Mesenchymal stem cell (in vitro differentiated cells and primary cell): Measurements from ENCODE around the gene PINLYP.
A peak's percentile ranks its signal among the peaks of the same experiment; 100 is the strongest.

Experiments used
- DNase-seq: peaks from one replicate; pipeline ENCODE4 v3.0.0-alpha.2; 2013
- H2AFZ ChIP-seq: one replicate; pipeline ENCODE4 v1.6.1; 2013; ENCODE audit warnings: low read depth, mild to moderate bottlenecking, control low read depth, inconsistent platforms, low read length, moderate library complexity
- H2AK5ac ChIP-seq: 2 replicates; pipeline ENCODE4 v1.6.1; 2013; ENCODE audit warnings: low read length, moderate library complexity, mild to moderate bottlenecking, inconsistent platforms; ENCODE audit not compliant: severe bottlenecking
- H2BK120ac ChIP-seq: one replicate; pipeline ENCODE4 v1.6.1; 2013; ENCODE audit warnings: low read depth, mild to moderate bottlenecking, inconsistent platforms, low read length, moderate library complexity
- H2BK12ac ChIP-seq, 2 experiments: one replicate each; pipeline ENCODE4 v1.6.1; 2013; ENCODE audit warnings: inconsistent platforms in 2 of 2, low read length in 2 of 2, mild to moderate bottlenecking in 2 of 2, moderate library complexity in 2 of 2, control low read depth in 1 of 2
- H2BK15ac ChIP-seq: one replicate; pipeline ENCODE4 v1.6.1; 2013; ENCODE audit warnings: mild to moderate bottlenecking, low read depth, inconsistent platforms; ENCODE audit not compliant: poor library complexity, severe bottlenecking
- H2BK5ac ChIP-seq: 2 replicates; pipeline ENCODE4 v1.6.1; 2013; ENCODE audit warnings: low read depth, mild to moderate bottlenecking, low read length, control low read depth, inconsistent platforms; ENCODE audit not compliant: poor library complexity, severe bottlenecking
- H3K14ac ChIP-seq, 2 experiments: one replicate each; pipeline ENCODE4 v1.6.1; 2013; ENCODE audit warnings: inconsistent platforms in 2 of 2, low read length in 2 of 2, control low read depth in 1 of 2, mild to moderate bottlenecking in 1 of 2, moderate library complexity in 1 of 2
- H3K18ac ChIP-seq, 2 experiments: one replicate each; pipeline ENCODE4 v1.6.1; 2013; ENCODE audit warnings: inconsistent platforms in 2 of 2, low read length in 2 of 2, control low read depth in 1 of 2, low read depth in 1 of 2, mild to moderate bottlenecking in 1 of 2
- H3K23ac ChIP-seq, 2 experiments: one replicate each; pipeline ENCODE4 v1.6.1; 2013; ENCODE audit warnings: inconsistent platforms in 2 of 2, low read length in 2 of 2, mild to moderate bottlenecking in 2 of 2, moderate library complexity in 2 of 2, control low read depth in 1 of 2
- H3K27ac ChIP-seq: 2 replicates; pipeline ENCODE4 v1.5.1; 2013; ENCODE audit warnings: mild to moderate bottlenecking, moderate library complexity, low read length, control low read depth, inconsistent platforms; ENCODE audit not compliant: poor library complexity, severe bottlenecking
- H3K27me3 ChIP-seq, 2 experiments: 2 replicates each; pipeline versions ENCODE4 v1.6.1 to v1.7.0; 2013; ENCODE audit warnings: low read length in 2 of 2, mild to moderate bottlenecking in 2 of 2, moderate library complexity in 2 of 2, control low read depth in 1 of 2, inconsistent platforms in 1 of 2; ENCODE audit not compliant: control insufficient read depth in 1 of 2, insufficient read depth in 1 of 2
- H3K36me3 ChIP-seq, 2 experiments: 2 replicates each; pipeline versions ENCODE4 v1.6.1 to v1.7.0; 2013; ENCODE audit warnings: low read length in 2 of 2, control low read depth in 1 of 2, inconsistent platforms in 1 of 2, low read depth in 1 of 2, mild to moderate bottlenecking in 1 of 2; ENCODE audit not compliant: insufficient read depth in 2 of 2, control insufficient read depth in 1 of 2
- H3K4ac ChIP-seq, 2 experiments: one replicate each; pipeline ENCODE4 v1.6.1; 2013; ENCODE audit warnings: inconsistent platforms in 2 of 2, low read length in 2 of 2, mild to moderate bottlenecking in 2 of 2, moderate library complexity in 2 of 2, control low read depth in 1 of 2, low read depth in 1 of 2
- H3K4me1 ChIP-seq: 2 replicates; pipeline ENCODE4 v1.6.1; 2013; ENCODE audit warnings: low read depth, low read length, control low read depth; ENCODE audit not compliant: control insufficient read depth, insufficient read depth
- H3K4me2 ChIP-seq: 2 replicates; pipeline ENCODE4 v1.6.1; 2013; ENCODE audit warnings: low read length, mild to moderate bottlenecking, inconsistent platforms; ENCODE audit not compliant: poor library complexity, severe bottlenecking
- H3K4me3 ChIP-seq, 2 experiments: 2 replicates each; pipeline versions ENCODE4 v1.5.1 to v1.7.0; 2013; ENCODE audit warnings: low read length in 2 of 2, mild to moderate bottlenecking in 2 of 2, control low read depth in 1 of 2, low read depth in 1 of 2; ENCODE audit not compliant: insufficient read depth in 1 of 2
- H3K79me1 ChIP-seq: replicated peaks from 2 replicates; pipeline ENCODE4 v1.6.1; 2013; ENCODE audit warnings: mild to moderate bottlenecking, control low read depth, low read length, inconsistent platforms; ENCODE audit not compliant: poor library complexity, severe bottlenecking
- H3K9ac ChIP-seq: 2 replicates; pipeline ENCODE4 v1.7.0; 2013; ENCODE audit warnings: mild to moderate bottlenecking, low read length, moderate library complexity
- H3K9me3 ChIP-seq: 2 replicates; pipeline ENCODE4 v1.7.0; 2013; ENCODE audit warnings: mild to moderate bottlenecking, low read length; ENCODE audit not compliant: control insufficient read depth
- H4K8ac ChIP-seq: one replicate; pipeline ENCODE4 v1.6.1; 2013; ENCODE audit warnings: inconsistent platforms, mild to moderate bottlenecking, low read length, moderate library complexity
- H4K91ac ChIP-seq: one replicate; pipeline ENCODE4 v1.6.1; 2013; ENCODE audit warnings: mild to moderate bottlenecking, low read length, inconsistent platforms
- WGBS: methylation state at CpG from one replicate; pipeline ENCODE4 v1.1.7; 2013; ENCODE audit warnings: mixed read lengths; 5-methylcytosine and 5-hydroxymethylcytosine counted together

PINLYP gene

GRCh38 chr19:43622070-43622469, 46.5 kb downstream of the PINLYP start:
- H3K4me2 ChIP-seq: no peak overlapping the region
- H3K27ac ChIP-seq: no peak overlapping the region
- no peak overlapping the region for H3K14ac ChIP-seq
- H3K79me1 ChIP-seq: peaks cover 20% of the 10 kb centered on the region
- H4K91ac ChIP-seq: no peak overlapping the region
- no peak overlapping the region for H2BK15ac ChIP-seq
- 67% methylated on average over 2 of the region's 4 CpGs for WGBS
- no peak overlapping the region for H2BK120ac ChIP-seq
- H3K4ac ChIP-seq: no peak overlapping the region
- H4K8ac ChIP-seq: no peak overlapping the region
- H3K18ac ChIP-seq: no peak overlapping the region
- H2BK5ac ChIP-seq: no peak overlapping the region
- peaks cover 0 to 43% of the 10 kb centered on the region in 2 experiments for H3K36me3 ChIP-seq
- peaks cover 13% of the 10 kb centered on the region for H3K4me1 ChIP-seq
- H3K23ac ChIP-seq: no peak overlapping the region
- no peak overlapping the region for H3K4me3 ChIP-seq
- no peak for DNase-seq
- no peak overlapping the region for H2AK5ac ChIP-seq
- no peak overlapping the region for H2AFZ ChIP-seq
- no peak overlapping the region for H2BK12ac ChIP-seq
- H3K9ac ChIP-seq: no peak overlapping the region
- no peaks in the 10 kb centered on the region for H3K9me3 ChIP-seq
- H3K27me3 ChIP-seq: peaks cover 0 to 12% of the 10 kb centered on the region in 2 experiments

GRCh38 chr19:43622956-43623355, 47.4 kb downstream of the PINLYP start:
- no peak overlapping the region for H3K9ac ChIP-seq
- no peak overlapping the region for H3K4me2 ChIP-seq
- no peak overlapping the region for H3K14ac ChIP-seq
- H2BK120ac ChIP-seq: no peak overlapping the region
- no peak overlapping the region for H2BK15ac ChIP-seq
- no peak overlapping the region for H4K91ac ChIP-seq
- no peak overlapping the region for H3K23ac ChIP-seq
- peaks cover 22% of the 10 kb centered on the region for H3K79me1 ChIP-seq
- H4K8ac ChIP-seq: no peak overlapping the region
- peaks cover 0 to 45% of the 10 kb centered on the region in 2 experiments for H3K36me3 ChIP-seq
- no peak overlapping the region for H3K27ac ChIP-seq
- H3K4me1 ChIP-seq: peaks cover 13% of the 10 kb centered on the region
- H2BK12ac ChIP-seq: no peak overlapping the region
- no CpG with 5 or more reads among the region's 1 CpG for WGBS
- H3K9me3 ChIP-seq: no peaks in the 10 kb centered on the region
- no peak overlapping the region for H2AFZ ChIP-seq
- no peak overlapping the region for H2AK5ac ChIP-seq
- no peak for DNase-seq
- H3K27me3 ChIP-seq: peaks cover 0 to 14% of the 10 kb centered on the region in 2 experiments
- no peak overlapping the region for H3K4me3 ChIP-seq
- no peak overlapping the region for H3K18ac ChIP-seq
- no peak overlapping the region for H3K4ac ChIP-seq
- no peak overlapping the region for H2BK5ac ChIP-seq

- Histone ChIP-seq H3K9ac (no peak overlapping the region), H4K91ac (no peak overlapping the region), H3K4me2 (no peak overlapping the region), H2BK120ac (no peak overlapping the region), H3K4me1 (peaks cover 9% of the 10 kb centered on the region), H3K14ac (no peak overlapping the region), H3K36me3 (peaks cover 0 to 45% of the 10 kb centered on the region in 2 experiments), H2BK15ac (no peak overlapping the region), H2AFZ (no peak overlapping the region), H2BK12ac (no peak overlapping the region), H3K18ac (no peak overlapping the region), H2BK5ac (no peak overlapping the region), H3K79me1 (peaks cover 24% of the 10 kb centered on the region), H3K27me3 (peaks cover 0 to 14% of the 10 kb centered on the region in 2 experiments), H4K8ac (no peak overlapping the region), H3K4ac (no peak overlapping the region), H3K23ac (no peak overlapping the region), H3K4me3 (no peak overlapping the region), H2AK5ac (no peak overlapping the region), H3K27ac (no peak overlapping the region), H3K9me3 (no peaks in the 10 kb centered on the region)
- 92% methylated on average over 35 of the region's 35 CpGs for WGBS
- no peak for DNase-seq
Measured at GRCh38 chr19:43623889-43624670, 48.5 kb downstream of the PINLYP start.

- no peak overlapping the region for H2BK5ac ChIP-seq
- H2BK15ac ChIP-seq: no peak overlapping the region
- peaks cover 25% of the 10 kb centered on the region for H3K79me1 ChIP-seq
- H3K18ac ChIP-seq: no peak overlapping the region
- H3K23ac ChIP-seq: no peak overlapping the region
- DNase-seq: peak; percentile 37
- H4K91ac ChIP-seq: no peak overlapping the region
- peaks cover 6% of the 10 kb centered on the region for H3K4me1 ChIP-seq
- 20% methylated on average over 30 of the region's 30 CpGs for WGBS
- H3K4me3 ChIP-seq: no peak overlapping the region
- H3K4me2 ChIP-seq: no peak overlapping the region
- no peak overlapping the region for H3K9ac ChIP-seq
- H2BK12ac ChIP-seq: no peak overlapping the region
- no peaks in the 10 kb centered on the region for H3K9me3 ChIP-seq
- H3K27ac ChIP-seq: no peak overlapping the region
- H2AK5ac ChIP-seq: no peak overlapping the region
- H3K27me3 ChIP-seq: peaks cover 0 to 14% of the 10 kb centered on the region in 2 experiments
- H2BK120ac ChIP-seq: no peak overlapping the region
- H2AFZ ChIP-seq: no peak overlapping the region
- H3K4ac ChIP-seq: no peak overlapping the region
- no peak overlapping the region for H3K14ac ChIP-seq
- H4K8ac ChIP-seq: peak overlapping the region; percentile 39
- peaks cover 0 to 45% of the 10 kb centered on the region in 2 experiments for H3K36me3 ChIP-seq
Measured at GRCh38 chr19:43624933-43625332, 49.3 kb downstream of the PINLYP start.
